Astrocyte (in vitro differentiated cells and primary cell): ENCODE measurements around the gene JHY.

ENCODE experiments used
- CTCF ChIP-seq: IDR thresholded peaks from 2 replicates; pipeline ENCODE4 v1.5.1; 2011; ENCODE audit warnings: low read depth, mild to moderate bottlenecking, inconsistent platforms, low read length, moderate library complexity; ENCODE audit not compliant: insufficient read depth
- EZH2 ChIP-seq: IDR thresholded peaks from 2 replicates; pipeline ENCODE4 v1.6.1; 2012; ENCODE audit warnings: mild to moderate bottlenecking, low read length, inconsistent platforms; ENCODE audit not compliant: insufficient read depth

- TF ChIP-seq CTCF: no peak
- no peak for TF ChIP-seq EZH2
These were observed 29.8 kb upstream of the JHY start for GRCh38 chr11:122852796-122853160.
